GM15510 (cell line): ENCODE results near the gene CDT1.

Source experiments
- POLR2A ChIP-seq: IDR thresholded peaks from 3 replicates; pipeline ENCODE4 v1.6.1; 2011; ENCODE audit warnings: borderline replicate concordance; ENCODE audit not compliant: insufficient read length; ENCODE audit errors: extremely low read depth

CDT1 gene

DNA sequence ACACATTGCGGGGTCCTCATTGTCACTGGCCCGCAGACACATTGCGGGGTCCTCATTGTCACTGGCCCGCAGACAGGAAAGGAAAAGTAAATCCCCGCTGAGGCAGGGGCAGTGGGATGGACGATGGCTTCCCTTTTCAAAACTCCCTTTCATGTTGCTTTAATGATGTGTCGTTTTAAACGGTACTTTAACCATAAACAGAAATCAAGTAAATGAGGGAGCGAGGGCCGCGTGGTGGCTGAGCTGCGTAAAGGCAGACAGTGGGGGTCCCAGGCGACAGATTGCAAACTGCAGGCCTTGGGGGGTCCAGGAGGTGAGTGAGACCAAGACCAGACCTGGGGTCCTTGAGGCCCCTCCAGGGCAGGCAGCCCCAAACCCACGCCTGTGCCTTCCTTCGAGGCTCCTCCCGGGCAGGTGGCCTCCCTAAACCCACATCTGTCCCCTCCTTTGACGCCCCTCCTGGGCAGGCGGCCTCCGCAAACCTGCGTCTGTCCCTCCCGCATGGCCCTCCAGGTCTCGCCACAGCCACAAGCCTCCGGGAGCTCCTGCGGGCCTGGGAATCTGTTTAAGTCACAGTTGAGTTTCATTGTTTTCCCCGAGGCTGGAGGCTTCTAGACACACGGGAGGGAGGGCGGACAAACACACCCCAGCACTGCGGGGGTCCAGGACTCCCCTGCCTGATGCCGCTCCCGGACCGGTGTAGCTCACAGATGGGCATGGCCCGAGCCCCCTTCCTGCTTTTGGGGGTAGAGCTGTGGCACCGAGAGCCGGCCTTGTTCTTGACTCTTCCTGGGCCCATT is 25.9 kb upstream of the CDT1 start:
- TF ChIP-seq POLR2A, result no peak

DNA sequence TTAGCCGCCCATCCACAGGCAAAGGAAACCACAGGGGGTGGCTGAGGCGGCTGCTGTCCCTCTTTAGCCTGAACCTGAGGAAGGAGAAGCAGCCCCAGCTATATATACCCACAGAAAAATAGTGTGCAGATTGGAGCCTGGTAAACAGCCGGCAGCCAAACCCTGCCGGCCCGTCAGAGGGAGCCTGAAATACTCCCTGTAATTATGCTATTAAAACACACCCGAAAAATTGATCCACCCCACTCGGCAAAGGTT is 25.4 kb upstream of the CDT1 start:
- no peak for TF ChIP-seq POLR2A

DNA sequence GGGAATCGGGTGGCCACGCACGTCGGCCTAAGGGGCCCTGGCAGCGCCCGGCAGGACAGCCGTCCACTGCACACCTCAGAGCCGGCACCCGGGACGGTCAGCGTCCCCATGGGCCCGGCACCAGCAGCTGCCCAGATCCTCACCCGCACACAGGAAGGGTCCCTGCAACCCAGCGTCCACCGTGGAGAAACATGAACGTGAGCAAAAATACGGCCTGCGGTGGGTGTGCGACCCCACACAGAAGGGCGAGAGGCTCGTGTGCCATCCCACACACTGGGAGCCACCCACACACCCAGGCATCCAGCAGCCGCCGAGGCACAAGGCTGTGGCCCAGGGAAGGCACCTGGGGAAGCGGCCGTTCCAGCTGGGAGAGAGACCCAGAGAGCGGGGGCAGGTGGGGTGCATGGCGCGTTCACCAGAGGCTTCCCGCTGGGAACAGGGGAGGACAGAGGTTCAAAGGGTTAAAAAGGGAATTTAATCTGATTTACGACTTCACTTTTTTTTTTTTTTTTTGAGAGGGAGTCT is 25.0 kb upstream of the CDT1 start:
- TF ChIP-seq POLR2A, result no peak

DNA sequence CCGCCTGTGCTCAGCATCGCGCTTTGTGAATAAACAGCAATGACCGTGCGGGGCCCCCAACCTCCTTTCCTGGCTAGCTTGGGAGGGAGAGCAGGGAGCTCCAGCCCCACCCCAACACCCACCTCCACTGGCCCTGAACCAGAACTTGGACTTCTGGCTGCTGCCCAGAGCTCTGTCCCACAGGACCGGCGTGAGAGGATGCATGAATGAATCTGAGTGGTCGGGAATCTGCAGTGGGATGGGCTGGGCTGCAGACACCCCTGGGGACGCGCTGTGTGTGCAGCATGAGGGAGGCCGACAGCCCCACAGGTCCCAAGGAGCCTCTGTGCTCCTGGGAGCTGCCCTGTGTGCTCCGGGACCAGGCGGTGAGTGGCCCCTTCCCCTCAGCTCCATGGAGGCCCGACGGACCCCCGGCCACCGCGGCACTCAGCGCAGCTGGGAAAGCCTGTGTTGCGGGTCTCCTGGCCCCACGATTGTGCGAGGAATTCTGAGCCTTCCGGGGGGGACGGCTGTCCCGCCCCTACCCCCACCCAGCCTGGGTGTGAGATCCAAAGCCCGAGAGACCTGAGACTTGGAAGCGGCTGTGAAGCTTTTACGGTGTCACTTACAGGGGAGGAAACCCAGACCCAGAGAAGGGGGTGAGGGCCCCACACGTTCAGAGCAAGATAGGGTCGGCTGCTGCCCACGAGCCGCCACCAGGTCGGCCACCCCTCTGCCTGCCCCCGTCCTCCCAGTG is 24.0 kb upstream of the CDT1 start:
- TF ChIP-seq POLR2A, result no peak

DNA sequence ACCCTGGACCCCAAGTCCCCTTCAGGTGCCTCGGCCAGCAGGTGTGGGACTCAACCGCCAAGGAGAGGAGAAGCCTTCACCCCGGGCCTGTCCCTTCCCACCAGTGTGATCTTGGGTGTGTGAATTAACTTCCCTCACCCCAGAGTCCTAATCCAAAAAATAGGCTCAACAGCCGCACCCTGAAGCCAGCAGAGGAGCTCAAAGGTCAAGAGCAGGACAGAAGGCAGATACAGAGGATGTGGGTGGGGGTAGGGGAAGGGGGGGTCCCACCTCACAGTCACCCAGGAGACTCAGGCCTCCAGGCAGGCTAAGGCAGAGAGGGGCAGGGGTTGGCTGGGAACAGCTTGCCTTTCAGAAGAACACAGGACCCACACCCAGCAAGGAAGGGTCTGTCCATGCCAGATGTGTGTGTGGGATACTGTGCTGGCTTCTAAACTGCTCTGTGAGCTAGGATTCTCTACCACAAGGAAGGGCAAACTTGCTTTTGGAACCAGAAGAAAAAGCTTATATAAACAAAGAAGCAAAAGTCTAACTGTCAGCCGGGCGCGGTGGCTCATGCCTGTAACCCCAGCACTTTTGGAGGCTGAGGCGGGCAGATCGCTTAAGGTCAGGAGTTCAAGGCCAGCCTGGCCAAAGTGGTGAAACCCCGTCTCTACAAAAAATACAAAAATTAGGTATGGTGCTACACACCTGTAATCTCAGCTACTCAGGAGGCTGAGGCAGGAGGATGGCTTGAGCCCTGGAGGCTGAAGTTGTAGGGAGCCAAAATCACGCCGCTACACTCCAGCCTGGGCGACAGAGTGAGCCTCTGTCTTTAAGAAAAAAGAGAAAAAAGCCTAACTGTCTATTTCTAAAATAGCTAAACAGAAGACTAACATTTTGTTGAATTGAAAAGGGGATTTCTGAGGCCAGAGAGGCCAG is 23.2 kb upstream of the CDT1 start:
- no peak for TF ChIP-seq POLR2A

DNA sequence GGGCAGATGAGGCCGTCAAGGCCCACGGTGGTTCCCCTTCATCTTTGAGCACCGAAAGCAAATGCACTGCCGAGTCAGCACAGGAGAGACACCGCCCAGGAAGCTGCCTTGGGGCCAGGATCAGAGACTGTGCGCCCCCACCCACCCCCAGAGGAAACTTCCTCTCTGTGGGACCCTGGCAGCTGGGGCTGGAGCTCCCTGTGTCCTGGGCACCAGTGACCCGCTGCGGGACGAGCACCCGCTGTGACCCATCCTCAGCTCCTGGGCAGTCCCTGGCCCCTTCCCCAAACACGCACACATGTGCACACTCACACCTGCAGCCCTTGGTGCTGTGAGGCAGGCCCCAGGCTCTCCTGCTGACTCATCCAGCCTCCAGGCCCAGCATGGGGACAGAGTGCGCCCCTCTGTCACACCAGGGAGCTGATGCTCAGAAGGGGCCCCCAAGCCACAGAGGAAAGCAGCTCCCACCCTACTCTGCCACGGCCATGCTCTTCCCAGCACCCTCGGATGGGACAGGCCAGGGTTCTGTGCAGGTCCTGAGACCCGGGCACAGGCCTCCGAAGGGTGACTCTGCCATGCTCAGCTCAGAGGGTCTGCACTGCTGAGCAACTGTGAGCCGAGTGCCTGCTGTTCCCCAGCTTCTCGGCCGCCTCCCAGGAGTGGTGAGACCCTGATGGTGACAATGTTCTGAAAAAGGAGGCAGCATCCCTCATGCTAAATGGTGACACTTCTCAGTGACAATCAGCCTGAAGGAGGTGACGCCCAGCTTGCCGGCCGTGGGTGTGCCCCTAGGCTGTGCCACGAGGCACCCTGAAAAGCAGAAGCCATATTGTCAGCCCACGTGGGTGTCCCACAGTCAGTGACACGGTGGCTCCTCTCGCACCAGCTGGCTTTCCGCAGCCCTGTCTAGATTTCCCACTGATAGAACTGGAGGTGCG is 22.2 kb upstream of the CDT1 start:
- peak; percentile 41 for TF ChIP-seq POLR2A

DNA sequence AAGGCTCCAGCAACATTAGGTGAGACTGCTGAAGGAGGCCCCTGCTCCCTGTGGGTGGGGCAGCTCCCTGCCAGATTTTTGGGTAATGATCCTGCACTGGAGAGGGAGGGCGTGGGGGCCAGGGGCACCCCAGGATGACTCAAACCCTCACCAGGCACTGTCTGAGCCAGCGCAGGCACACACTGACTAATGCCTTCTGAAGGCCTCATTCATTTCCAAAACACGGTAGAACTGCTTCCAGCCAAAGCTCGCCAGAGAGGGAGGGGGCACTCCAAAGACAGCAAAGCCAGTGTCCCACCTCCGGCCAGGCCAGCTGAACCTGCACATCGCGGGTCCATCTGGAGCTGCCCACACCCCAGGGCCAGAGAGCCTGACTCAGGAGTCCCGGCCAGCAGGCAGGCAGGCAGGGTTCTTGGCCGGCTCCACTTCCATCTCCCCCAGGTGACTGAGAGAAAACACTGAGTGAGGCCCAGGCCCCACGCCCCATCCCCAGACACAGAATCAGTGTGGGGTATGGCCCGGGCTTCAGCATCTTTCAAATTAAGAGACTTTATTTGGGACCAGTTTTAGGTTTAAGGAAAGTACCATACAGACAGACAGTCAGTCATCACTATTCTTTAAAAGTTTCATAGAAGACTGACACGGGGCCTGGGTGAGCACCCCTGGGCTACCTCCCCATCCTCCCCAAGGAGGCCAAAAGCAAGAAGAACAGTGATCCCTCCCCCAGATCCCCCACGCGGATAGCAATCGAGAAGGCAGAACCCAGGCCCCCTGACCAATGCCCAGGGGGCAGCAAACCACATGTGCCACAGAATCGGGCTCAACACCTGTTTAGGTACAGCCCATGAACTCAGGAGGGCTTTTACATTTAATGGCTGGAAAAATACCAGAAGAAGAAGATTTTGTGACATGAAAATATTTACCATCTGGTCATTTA is 20.9 kb upstream of the CDT1 start:
- TF ChIP-seq POLR2A, result no peak

DNA sequence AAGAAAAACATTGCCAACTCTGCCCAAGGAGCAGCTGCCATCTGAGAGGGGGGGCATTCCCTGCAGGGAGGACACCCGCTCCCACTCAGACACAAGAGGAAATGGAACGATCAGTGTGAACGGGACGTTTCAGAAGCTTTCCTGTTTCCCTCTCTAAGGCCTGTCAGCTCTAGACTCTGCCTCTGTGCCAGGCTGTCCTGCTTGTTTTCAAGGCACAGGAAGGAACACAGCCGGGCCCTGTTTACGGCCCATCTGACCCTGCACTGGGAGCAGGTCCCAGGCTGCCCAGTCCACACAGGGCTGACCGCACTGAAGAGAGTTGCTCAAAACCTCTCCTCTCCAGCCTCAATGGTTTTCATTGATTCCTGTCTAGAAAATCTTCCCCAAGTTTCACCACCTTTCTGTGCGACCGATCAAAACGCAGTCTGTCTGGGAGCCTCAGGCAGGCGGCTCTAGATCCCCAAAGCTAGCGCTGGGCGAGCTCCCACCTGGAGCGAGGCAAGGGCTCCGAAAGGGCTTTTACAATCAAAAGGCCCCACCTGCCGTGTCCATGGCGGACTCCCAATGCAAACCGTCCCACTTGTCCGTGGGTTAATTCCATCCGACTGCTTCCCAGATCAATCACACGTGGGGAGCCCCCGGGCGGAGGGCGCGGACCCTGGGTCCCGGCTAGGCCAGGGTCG is 20.1 kb upstream of the CDT1 start:
- TF ChIP-seq POLR2A, result no peak

DNA sequence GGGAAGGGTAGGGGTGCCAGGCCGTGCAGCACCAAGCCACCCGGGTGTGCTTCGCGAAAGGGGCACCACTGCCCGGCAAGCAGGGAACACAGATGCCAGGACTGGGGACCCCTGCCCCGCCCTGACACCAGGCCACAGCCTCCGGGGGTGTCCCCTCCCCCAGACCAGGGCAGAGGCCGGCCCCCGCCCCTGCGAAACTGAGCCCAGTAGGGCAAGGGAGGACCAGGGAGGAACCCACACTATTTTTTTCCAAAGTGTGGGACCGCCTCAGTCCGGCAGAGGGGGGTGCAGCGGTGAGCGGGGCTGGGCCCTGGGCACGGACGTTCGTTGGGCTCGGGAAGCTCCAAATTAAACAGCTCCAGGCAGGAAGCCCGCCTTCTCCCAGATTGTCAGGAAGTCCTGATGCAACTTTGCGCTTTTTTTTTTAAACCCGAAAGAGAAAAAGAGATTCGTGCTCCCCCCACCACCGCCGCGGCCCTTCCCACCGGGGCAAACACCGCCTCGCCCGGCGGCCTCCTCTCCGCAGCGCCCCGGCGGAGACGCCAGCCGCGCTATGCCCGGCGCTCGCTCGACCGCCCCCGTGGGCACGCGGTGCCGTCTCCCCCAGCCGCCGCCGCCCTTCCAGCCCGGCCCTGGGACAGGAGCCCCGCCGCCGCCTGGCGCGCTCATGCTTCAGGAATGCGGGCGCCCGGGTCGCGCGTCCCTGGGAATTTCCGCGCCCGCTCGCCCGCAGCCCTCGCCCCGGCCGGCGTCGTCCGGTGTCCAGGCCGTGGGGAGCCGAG is 19.3 kb upstream of the CDT1 start:
- TF ChIP-seq POLR2A, result no peak

DNA sequence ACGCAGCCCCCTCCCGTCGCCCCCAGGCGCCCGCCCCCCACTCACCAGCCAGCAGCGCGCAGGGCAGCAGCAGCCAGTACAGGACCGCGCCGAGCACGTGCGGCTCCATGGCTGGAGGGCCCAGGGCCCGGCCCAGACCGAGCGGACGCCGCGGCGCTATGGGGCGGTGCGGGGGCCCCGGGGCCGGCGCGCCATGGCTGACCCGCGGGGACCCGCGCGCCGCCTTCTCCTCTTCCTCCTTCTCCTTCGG is 18.8 kb upstream of the CDT1 start:
- TF ChIP-seq POLR2A, result no peak

DNA sequence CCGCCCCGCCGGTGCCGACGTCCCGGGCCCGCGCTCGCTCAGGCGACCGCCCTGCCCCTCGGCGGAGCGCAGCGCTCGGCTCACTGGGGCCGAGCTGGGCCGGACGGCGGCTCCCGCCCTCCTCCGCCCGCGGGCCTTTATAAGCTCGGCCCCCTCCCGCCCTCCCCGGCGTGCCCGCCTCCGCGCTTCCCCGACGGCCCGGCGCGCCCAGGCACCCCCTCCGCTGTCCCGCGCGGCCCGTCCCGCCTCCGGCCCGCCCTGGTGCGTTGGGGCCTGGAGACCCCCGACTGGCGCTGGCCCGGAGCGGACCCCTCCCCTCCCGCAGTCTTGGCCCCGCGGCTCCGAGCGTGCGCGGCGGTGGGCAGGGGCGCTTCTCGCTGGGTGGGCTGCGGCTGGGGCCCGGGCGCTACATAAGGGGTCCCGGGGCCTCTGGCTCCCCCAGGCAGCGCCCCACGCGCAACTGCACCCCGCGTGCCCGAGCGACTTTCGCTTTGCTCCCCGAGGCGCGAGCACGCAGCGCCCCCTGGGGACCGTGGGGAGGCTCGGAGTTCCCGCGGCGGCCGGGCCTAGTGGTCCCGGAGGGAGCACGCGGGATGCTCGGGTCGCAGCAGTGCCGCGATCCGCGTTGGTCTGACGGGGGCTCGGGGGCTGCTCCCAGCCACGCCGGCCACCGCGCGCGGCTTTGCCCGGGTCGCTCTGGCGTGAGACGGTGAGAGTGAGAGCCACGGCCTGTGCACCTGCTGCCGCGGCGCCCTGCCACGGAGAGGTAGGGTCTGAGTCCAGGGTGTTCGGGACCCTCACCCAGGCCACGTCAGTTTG is 18.3 kb upstream of the CDT1 start, which contains the start of gene PIEZO1:
Gene PIEZO1, minus strand, starts transcription at position 115 of the 819 bp plus-strand sequence. CDS start 256 bp downstream, outside the sequence.
- TF ChIP-seq POLR2A, result peak; percentile 96
